Measurements from ENCODE around the gene EXD3.

DNA sequence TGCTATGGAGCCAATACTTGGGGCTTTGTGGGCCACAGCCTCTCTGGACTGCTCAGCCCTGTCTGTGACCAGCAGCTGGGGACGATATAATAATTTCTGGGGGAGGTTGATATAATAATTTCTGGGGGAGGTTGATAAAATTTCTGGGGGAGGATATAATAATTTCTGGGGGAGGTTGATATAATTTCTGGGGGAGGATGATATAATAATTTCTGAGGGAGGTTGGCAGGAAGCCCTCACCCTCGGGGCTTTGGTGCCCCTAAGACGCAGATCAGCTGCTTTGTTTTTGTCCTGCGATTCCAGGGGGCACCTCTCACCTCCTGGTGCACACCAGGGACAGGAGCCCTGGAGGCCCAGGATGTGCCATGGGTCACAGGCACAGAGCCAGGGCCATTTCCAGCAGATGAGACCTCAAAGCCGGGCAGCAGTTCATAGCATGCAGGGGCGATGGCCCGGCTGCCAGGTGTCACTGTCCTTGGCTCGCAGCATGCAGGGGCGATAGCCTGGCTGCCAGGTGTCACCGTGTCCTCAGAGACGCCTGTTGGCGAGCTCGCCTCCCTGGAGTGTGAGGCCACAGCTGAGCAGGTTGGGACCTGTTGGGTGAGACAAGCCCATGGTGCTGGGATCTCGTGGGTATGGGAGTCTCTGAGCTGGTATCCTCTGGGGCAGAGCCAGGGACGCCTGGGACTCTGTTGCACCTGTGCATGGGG is 149.2 kb downstream of the EXD3 start:
- TF ChIP-seq, protein P1, sequence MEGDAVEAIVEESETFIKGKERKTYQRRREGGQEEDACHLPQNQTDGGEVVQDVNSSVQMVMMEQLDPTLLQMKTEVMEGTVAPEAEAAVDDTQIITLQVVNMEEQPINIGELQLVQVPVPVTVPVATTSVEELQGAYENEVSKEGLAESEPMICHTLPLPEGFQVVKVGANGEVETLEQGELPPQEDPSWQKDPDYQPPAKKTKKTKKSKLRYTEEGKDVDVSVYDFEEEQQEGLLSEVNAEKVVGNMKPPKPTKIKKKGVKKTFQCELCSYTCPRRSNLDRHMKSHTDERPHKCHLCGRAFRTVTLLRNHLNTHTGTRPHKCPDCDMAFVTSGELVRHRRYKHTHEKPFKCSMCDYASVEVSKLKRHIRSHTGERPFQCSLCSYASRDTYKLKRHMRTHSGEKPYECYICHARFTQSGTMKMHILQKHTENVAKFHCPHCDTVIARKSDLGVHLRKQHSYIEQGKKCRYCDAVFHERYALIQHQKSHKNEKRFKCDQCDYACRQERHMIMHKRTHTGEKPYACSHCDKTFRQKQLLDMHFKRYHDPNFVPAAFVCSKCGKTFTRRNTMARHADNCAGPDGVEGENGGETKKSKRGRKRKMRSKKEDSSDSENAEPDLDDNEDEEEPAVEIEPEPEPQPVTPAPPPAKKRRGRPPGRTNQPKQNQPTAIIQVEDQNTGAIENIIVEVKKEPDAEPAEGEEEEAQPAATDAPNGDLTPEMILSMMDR (IDR thresholded peaks at IDR 0.05; ENCODE audit: low read length), result no peak
- no peak for TF ChIP-seq EZH2 (optimal IDR thresholded peaks at IDR 0.05; ENCODE audit: low read depth, low read length)
